Left ventricle myocardium inferior (tissue), 1 donor: Measurements from ENCODE around the gene LIME1. TPM values are rescaled to one million over a fixed set of nuclear protein-coding genes. Genes with fewer than 3 reads are reported as not detected.

Source experiments
- DNase-seq: peaks from one replicate; pipeline ENCODE4 v3.0.0-alpha.2; 2020
- H3K27ac ChIP-seq: fragments of 200-600 bp; replicated peaks from 2 replicates; pipeline ENCODE4 v1.8.0; 2021
- H3K27me3 ChIP-seq: fragments of 200-600 bp; 2 replicates; pipeline ENCODE4 v1.8.0; 2021; ENCODE audit warnings: low read depth
- H3K36me3 ChIP-seq: fragments of 200-600 bp; 2 replicates; pipeline ENCODE4 v1.8.0; 2021
- H3K4me1 ChIP-seq: fragments of 200-600 bp; 2 replicates; pipeline ENCODE4 v1.8.0; 2021
- H3K4me3 ChIP-seq: fragments of 200-600 bp; 2 replicates; pipeline ENCODE4 v1.8.0; 2021; ENCODE audit warnings: mild to moderate bottlenecking, moderate library complexity
- H3K9me3 ChIP-seq: fragments of 200-600 bp; replicated peaks from 2 replicates; pipeline ENCODE4 v1.8.0; 2021
- intact Hi-C: fragments of 100-400 bp; cut with micrococcal nuclease; formaldehyde crosslinking; loops from one replicate; pipeline ENCODE4 v1.11.0; 2022
- total RNA-seq: library from RNA; stranded (reverse); fragmentation: NEBNext Ultra II Directional; extraction: Animal tissue kit (Norgen Biotek cat#: 25700); gene quantifications from one replicate; pipeline ENCODE4 v1.2.1, GENCODE V29; 2021
- TF ChIP-seq, protein P1 (sequence below): fragments of 200-600 bp; IDR thresholded peaks from 2 replicates; pipeline ENCODE4 v1.8.0; 2021; ENCODE audit warnings: antibody characterized with exemption, mild to moderate bottlenecking, borderline replicate concordance
- donor health status: DM: no; HTN: yes; CAD: no; lungs with severe emphysema.

Gene LIME1
- total RNA-seq, 1 donor from 2014 or later = 3.4 TPM

DNA sequence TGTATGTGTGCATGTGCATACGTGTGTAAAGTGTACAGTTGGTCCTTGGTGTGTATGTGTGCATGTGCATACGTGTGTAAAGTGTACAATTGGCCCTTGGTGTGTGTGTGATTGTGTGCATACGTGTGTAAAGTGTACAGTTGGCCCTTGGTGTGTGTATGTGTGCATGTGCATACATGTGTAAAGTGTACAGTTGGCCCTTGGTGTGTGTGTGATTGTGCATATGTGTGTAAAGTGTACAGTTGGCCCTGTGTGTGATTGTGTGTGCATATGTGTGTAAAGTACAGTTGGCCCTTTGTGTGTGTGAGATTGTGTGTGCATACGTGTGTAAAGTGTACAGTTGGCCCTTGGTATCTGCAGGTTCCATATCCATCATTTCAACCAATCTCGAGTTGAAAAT lies 5.1 kb upstream of the LIME1 start:
- intact Hi-C loops = no loop called here

DNA sequence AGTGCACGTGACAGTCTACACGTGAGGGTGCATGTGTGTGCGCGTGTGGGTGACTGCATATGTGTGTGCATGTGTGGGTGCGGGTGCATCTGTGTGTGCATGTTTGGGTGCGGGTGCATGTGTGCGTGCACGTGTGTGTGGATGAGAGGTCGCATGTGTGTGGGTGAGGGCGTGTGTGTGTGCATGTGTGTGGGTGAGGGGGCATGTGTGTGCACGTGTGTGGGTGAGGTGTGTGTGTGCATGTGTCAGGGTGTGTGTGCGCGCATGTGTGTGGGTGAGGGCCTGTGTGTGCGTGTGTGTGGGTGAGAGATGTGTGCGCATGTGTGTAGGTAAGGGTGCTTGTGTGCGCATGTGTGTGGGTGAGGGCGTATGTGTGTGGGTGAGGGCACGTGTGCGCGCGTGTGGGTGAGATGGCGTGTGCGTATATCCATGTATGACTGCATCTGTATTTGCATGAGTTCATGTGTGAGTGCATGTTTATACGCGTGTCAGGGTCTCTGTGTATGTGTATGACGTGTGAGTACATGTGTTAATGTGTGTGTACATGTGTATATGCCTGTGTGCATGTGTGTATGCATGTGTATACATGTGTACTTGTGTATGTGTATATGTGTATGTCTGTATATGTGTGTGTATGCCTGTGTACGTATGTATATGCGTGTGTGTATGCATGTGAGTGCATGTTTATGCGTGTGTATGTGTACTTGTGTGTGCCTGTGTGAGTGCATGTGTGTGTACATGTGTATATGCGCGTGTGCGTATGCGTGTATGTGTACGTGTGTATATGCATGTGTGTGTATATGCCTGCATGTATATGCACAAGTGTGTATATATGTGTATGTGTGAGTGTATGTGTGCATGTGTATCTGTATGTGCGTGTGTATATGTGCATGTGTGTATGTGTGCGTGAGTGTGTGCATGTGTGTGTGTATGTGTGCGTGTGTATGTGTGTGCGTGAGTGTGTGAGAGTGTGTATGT lies 4.1 kb upstream of the LIME1 start:
- H3K36me3 ChIP-seq = peaks cover 33% of the 10 kb centered on the region
- peaks cover 5% of the 10 kb centered on the region for H3K4me1 ChIP-seq
- no peaks in the 10 kb centered on the region for H3K27me3 ChIP-seq
- TF ChIP-seq, protein P1, sequence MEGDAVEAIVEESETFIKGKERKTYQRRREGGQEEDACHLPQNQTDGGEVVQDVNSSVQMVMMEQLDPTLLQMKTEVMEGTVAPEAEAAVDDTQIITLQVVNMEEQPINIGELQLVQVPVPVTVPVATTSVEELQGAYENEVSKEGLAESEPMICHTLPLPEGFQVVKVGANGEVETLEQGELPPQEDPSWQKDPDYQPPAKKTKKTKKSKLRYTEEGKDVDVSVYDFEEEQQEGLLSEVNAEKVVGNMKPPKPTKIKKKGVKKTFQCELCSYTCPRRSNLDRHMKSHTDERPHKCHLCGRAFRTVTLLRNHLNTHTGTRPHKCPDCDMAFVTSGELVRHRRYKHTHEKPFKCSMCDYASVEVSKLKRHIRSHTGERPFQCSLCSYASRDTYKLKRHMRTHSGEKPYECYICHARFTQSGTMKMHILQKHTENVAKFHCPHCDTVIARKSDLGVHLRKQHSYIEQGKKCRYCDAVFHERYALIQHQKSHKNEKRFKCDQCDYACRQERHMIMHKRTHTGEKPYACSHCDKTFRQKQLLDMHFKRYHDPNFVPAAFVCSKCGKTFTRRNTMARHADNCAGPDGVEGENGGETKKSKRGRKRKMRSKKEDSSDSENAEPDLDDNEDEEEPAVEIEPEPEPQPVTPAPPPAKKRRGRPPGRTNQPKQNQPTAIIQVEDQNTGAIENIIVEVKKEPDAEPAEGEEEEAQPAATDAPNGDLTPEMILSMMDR = no peak
- DNase-seq = no peak
- no peak overlapping the region for H3K27ac ChIP-seq
- intact Hi-C loops = no loop called here
- H3K4me3 ChIP-seq = no peak overlapping the region
- H3K9me3 ChIP-seq = no peaks in the 10 kb centered on the region

More for the DNA sequence above, 5.1 kb upstream of the LIME1 start:
- TF ChIP-seq, protein P1 = no peak
- DNase-seq = no peak
- no peak overlapping the region for H3K4me3 ChIP-seq
- H3K9me3 ChIP-seq = no peaks in the 10 kb centered on the region
- peaks cover 36% of the 10 kb centered on the region for H3K36me3 ChIP-seq
- H3K27ac ChIP-seq = no peak overlapping the region
- no peaks in the 10 kb centered on the region for H3K4me1 ChIP-seq
- no peaks in the 10 kb centered on the region for H3K27me3 ChIP-seq

DNA sequence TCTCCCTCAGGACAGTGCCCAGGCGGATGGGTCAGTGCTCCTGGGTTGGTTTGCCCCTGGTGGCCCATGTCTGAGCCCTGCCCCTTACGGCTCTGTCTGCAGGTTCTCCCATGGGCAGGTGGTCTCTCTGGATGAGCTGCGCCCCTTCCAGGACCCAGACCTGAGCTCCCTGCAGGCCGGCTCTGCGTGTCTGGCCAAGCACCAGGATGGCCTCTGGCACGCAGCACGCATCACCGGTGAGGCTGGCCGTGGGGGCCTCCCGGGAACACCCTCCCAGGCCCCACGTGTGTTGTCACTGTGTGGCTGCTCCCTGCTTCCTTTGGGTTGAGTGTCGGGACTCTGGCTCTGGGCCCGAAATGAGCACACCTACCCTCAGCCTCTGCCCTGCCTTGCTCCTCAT lies 3.3 kb upstream of the LIME1 start:
- no peak overlapping the region for H3K4me3 ChIP-seq
- TF ChIP-seq, protein P1 = no peak
- DNase-seq = no peak
- H3K27ac ChIP-seq = no peak overlapping the region
- no peaks in the 10 kb centered on the region for H3K9me3 ChIP-seq
- peaks cover 33% of the 10 kb centered on the region for H3K36me3 ChIP-seq
- intact Hi-C loops = no loop called here
- H3K27me3 ChIP-seq = no peaks in the 10 kb centered on the region
- H3K4me1 ChIP-seq = peaks cover 12% of the 10 kb centered on the region

DNA sequence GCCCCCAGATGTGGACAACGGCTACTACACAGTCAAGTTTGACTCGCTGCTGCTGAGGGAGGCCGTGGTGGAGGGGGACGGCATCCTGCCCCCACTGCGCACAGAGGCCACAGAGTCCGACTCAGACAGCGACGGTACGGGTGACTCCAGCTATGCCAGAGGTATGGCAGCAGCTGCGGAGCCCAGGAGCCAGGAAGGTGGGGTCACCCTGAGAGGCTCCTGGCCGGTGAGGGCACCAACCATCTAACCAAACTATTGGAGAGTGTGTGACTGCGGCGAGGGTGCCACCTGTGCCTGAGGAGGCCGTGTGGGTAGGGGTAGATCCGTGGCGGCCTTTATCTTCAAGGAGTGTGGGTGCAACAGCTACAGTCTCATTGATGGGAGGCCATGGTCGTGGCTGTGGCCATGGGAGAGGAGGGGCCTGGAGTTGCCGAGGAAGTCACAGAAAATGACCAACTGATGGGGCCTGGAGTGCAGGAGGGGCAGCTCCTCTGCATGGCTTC lies 2.8 kb upstream of the LIME1 start:
- no peak for DNase-seq

DNA sequence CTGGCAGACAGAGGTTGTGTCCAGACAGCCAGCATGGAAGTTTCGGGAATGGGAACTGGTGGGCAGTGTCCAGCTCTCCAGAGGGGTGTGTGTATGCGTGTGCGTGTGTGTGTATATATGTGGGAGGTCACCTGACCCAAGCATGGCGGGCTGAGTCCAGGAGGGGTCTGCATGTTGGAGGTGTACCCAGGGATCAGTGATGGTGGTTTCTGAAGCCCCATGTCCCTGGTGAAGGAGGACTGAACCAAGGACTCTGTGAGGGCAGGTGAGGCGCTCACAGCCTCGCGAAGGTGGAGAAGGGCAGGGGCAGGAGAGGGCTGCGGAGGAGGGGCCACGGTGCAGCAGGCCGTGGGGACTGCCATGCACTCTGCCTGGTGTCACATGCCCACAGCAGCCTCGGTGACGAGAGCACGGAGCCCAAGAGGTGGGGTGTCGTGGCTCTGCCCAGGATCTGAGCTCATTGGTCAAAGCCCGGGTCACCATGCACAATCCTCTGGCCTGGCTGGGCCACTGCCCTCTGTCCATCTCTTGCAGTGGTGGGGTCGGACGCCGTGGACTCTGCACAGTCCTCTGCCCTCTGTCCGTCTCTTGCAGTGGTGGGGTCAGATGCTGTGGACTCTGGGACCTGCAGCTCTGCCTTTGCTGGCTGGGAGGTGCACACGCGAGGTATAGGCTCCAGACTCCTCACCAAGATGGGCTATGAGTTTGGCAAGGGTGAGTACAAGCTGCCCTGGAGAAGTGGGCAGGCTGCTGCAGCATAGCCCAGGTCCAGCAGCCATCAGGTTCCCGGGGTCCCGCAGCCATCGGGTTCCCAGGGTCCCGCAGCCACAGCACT lies 2.1 kb upstream of the LIME1 start:
- no peak overlapping the region for H3K27ac ChIP-seq
- H3K27me3 ChIP-seq = no peaks in the 10 kb centered on the region
- H3K4me1 ChIP-seq = peaks cover 23% of the 10 kb centered on the region
- peaks cover 33% of the 10 kb centered on the region for H3K36me3 ChIP-seq
- intact Hi-C loops = no loop called here
- DNase-seq = no peak
- TF ChIP-seq, protein P1 = no peak
- no peaks in the 10 kb centered on the region for H3K9me3 ChIP-seq
- no peak overlapping the region for H3K4me3 ChIP-seq

More for the DNA sequence above, 2.8 kb upstream of the LIME1 start:
- H3K27me3 ChIP-seq = no peaks in the 10 kb centered on the region
- peaks cover 33% of the 10 kb centered on the region for H3K36me3 ChIP-seq
- H3K4me3 ChIP-seq = no peak overlapping the region
- peaks cover 17% of the 10 kb centered on the region for H3K4me1 ChIP-seq
- H3K9me3 ChIP-seq = no peaks in the 10 kb centered on the region
- TF ChIP-seq, protein P1 = no peak
- intact Hi-C loops = no loop called here
- H3K27ac ChIP-seq = no peak overlapping the region
